ENCODE measurements around the gene VRK2.
"Not testable (repeated sequence)": the region's sequence is repeated elsewhere in the genome, so short reads cannot be mapped to it uniquely, and the experiment has no call there.

VRK2 gene

DNA sequence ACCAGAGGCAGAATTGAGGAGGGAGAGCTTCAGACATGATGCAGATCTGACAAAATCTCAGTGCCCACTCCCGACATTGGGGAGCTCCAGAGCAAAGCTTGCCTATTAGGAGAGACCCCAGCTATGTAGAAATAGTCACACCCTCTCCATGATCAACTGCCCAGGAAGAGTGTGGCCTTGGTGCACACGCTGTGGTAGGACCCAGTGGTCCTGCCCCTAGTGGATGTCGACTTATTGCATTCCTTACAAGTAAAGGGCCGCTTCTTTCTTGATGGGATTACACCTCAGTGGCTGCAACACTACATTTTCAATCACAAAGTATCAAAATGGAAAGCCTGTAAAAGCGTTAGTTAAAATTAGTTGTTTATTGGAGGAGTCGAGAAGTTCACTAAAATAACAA lies 64.2 kb downstream of the VRK2 start:
- DNase-seq = no peak

DNA sequence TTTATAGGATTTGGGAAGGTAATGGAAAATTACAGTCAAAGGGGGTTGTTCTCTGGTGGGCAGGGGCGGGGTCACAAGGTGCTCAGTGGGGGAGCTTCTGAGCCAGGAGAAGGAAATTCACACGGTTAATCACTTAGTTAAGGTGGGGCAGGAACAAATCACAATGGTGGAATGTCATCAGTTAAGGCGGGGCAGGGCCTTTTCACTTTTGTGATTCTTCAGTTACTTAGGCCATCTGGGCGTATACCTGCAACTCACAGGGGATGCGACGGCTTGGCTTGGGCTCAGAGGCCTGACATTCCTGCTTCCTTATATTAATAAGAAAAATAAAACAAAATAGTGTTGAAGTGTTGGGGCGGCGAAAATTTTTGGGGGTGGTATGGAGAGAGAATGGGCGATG lies 67.0 kb downstream of the VRK2 start:
- DNase-seq = not testable (repeated sequence)

DNA sequence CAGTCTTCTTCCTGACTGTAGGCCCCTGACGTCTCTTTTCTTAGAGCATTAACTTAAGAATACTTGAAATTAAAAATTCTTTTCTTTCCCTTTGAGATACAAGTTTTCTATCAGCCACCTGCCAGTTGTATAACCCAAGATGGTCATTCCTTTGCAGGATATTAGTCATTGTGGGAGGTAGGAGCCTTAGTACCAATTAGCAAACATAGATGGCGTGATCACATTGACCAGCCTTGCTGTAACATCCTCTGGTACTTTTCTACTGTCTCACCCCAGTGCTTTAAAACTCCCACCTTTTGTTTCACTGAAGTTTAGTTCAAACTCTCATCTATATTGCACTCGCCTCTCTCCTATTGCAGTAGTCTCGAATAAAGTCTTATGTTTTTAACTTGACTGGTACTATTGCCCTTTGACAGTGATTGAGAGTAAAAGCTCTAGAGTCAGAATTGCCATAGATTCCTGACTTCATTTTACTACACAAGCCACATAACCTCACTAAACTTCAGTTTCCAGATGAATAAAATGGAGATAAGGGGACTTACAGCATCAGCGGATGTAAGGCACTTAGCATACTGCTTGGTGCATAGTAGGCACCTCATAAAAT lies 74.1 kb downstream of the VRK2 start:
- DNase-seq = no peak

DNA sequence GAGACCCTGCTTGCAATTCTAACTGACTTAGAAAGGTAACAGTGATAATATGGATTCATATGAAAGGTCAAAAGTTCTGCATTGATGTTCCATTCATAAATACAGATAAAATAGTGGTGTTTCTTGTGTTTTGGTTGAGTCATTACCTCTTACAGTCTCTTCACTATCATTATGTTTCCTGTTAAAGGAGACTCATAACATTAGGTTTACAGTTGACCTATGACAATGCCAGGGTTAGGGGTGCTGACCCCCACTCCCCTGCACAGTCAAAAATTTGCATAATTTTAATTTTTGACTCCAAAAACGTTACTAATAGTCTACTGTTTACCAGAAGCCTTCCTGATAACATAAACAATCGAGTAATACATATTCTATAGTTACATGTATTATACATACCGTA lies 75.4 kb downstream of the VRK2 start:
- no peak for DNase-seq

DNA sequence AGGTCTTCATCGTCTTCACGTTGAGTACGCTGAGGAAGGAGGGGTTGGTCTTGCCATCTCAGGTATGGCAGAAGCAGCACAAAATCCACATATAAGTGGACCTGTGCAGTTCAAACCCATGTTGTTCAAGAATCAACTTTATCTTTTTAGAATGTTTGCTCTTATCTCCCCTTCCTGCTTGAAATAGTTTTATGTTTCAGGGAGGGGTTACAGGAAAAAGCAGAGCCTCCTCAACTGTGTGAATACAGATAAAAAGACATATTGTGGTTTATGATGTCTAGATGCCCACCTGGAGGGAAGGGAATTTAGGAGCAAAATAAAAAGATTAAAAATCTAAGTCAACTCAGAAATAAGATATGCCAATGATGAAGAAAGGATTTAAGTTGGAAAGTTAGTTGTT lies 75.9 kb downstream of the VRK2 start:
- DNase-seq = no peak

DNA sequence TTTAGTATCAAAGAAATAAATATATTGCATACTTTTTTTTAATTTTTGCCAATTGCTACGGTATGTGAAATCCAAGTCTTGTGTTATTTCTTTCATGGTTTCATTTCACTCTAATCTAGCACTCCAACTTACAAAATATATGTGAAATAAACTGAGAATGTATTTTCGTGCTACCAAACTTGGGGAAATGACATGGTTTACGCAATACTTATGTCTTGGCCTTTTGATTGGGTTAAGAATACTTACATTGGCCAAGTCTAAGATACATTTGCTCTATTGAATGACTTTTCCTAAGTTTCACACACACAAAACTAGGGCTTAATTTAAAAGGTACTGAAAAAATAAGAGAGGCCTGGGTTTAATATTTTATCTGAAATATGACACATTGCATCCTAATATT lies 80.5 kb downstream of the VRK2 start:
- no peak for DNase-seq

DNA sequence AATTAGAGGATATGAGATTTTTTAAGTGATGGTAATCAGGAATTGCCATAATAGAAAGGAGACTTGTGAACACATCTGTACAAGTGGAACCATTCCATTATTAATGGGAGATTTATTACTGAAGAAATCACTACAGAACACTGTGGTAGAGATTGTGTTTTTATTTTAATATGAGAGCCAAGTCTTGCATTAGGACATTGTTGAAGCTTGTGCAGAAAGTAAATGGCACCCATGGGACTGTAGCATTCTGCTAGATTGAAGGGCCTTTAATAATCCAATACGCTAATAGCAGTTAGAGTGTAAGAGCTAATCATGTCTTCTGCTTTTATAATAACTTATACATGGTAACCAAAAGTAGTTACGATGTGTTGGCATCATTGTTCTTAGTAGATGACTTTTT lies 83.6 kb downstream of the VRK2 start:
- no peak for DNase-seq

DNA sequence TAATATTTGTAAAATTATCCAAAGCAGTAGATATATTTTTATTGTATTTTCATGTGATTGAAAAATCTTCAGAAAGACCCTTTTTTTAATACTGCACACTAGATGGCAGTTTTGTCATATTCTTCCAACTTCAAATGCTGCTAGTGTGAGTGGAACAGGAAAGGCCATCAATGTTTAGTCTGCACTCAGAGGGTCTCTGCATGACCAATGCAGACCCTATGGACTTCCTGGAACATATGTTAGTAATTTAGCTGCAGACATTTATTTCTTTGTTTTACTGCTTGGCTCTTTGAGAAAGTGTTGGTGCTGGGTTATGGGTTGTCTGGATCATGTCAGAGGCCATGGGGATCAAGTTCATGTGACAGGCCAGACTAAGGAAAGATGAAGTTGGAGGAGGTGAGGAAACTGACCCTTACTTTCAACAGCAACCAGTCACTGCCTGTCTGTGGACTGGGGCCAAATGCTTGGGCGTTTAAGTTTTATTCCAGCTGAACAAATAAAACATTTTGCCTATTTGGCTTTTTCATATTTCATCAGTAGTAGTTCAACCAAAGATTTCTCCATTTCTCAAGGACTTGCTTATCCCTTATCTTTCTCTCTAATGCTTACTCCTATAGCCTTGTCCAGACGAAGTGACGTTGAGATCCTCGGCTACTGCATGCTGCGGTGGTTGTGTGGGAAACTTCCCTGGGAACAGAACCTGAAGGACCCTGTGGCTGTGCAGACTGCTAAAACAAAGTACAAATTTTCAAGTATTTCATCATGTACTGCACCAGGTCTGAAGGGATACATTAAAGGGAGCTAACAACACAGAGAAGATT lies 84.8 kb downstream of the VRK2 start:
- DNase-seq = peak; percentile 9

DNA sequence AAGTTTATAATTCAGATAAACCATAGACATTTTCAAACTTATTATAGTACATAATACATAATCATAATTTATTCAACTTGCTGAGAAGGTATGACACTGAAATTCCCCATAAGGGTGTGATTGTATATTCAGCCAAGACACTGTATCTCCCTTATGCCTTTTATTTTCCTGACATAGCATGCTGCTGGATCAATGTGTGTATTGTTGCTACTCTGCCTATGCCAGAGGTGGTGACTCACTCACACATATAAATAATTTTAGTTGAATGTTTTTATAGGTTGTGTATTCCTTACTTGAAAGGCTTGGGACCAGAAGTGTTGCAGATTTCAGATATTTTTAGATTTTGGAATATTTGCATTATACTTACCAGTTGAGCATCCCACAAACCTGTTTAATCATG lies 86.8 kb downstream of the VRK2 start:
- no peak for DNase-seq

DNA sequence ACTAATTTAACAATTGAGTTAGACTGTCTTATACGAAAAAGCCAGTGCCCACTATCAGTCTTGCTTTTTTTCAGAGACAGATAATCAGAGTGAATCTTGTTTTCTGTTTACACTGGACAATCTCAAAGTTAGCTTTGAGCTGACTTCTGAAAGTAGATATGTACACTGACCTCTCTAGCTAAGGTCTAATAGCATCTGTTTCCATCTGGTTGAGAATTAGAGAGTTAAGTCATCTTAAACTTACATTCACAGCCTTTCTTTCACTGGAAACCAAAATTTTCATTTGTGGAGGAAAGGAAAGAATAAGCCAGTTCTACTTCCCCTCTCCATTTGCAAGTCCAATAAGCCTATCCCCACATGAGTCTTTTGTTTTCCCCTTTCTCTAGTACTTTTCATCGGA lies 89.3 kb downstream of the VRK2 start:
- DNase-seq = no peak

DNA sequence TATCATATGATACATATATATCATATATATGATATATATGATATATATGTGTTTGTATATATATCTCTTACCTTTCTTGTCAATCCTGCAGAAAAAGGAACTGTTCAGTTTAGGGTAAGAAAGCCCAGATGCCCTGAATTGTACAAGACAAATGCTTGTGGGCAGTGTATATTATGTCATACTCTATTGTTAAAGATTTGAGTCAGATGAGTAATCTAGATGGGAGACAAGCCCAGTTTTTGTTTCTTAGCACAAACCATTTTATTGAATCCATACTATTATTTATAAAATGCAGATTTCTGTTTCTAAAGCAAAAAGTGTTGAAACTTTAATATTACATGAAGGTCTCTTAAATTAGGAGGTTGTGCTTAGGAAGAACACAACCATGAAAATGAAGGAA lies 90.6 kb downstream of the VRK2 start:
- DNase-seq = no peak

DNA sequence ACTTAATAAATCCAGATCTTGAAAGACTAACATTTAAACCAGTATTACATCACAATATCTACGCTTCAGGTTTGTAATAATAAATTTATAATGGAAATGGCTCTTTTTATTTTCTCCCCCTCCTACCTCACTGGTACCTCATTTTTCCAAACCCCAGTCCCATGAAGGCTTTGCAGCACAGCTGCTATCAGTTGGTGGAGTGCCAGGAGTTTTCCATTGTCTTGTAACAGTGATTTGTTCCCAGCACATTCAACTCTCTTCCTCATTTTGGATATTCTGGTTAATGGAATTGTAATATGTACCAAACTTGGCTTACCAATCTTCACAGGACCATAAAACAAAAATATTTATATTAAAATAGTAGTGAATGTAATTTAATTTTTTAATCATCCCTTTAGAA lies 91.2 kb downstream of the VRK2 start:
- DNase-seq = no peak

DNA sequence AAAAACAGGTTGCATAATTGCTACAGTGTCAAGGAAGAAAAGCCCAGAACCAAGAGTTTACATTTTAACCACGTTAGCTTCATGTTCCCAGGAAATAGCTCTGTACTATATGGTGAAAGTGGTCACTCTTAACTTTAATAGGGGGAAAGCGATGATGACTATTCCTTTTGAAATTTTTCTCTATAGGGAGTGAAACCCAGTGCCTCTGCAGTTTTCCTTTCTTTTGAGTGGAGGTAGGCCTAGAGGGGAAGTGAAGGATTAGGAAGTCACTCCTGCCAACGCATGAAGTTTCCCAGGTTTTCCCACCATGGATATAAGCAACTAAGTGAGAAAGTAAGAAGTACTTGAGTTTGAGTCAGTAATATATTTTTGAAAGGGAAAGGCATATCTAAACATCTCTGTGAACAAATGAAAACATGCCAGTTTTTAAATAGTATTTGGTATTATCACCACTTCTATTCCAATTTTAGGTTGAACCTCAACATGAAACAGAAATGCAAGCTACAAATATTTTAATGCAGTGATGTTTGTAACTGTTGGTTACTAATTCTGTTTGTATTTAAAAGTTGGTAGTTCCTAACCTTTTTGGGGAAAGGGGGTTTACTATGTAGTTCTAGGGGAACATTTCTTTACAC lies 91.9 kb downstream of the VRK2 start:
- DNase-seq = no peak

DNA sequence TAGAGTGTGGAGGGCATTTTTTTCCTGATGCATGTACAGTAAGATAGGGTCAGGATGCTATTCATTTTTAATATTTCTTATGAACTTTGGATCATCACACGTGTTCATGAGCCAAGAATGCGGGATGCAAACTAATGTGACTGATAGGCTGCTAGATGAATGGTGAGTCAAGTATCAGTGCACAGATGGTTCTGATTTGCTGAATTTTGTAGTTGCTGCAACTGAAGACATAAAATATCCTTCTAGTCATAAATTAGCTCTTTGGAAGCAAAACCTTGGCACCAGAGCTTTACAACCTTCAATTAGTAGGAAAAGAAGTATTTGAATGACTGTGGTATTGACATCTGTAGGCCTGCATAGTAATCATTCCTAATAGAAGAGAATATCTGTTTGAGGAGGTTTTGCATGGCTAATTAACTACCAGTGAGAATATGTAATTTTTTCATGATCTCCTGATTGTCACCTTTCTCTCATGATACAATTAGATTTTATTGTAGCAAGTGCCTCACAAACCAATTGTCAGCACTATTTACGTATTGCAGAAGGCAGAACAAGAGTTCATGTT lies 94.0 kb downstream of the VRK2 start:
- no peak for DNase-seq

DNA sequence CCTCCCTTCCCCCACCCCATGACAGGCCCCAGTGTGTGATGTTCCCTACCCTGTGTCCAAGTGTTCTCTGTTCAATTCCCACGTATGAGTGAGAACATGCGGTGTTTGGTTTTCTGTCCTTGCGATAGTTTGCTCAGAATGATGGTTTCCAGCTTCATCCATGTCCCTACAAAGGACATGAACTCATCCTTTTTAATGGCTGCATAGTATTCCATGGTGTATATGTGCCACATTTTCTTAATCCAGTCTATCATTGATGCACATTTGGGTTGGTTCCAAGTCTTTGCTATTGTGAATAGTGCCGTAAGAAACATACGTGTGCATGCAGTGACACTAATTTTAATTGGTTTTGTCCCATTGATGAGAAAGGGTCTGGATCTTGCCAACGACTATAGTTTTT lies 99.2 kb downstream of the VRK2 start:
- not testable (repeated sequence) for DNase-seq

DNA sequence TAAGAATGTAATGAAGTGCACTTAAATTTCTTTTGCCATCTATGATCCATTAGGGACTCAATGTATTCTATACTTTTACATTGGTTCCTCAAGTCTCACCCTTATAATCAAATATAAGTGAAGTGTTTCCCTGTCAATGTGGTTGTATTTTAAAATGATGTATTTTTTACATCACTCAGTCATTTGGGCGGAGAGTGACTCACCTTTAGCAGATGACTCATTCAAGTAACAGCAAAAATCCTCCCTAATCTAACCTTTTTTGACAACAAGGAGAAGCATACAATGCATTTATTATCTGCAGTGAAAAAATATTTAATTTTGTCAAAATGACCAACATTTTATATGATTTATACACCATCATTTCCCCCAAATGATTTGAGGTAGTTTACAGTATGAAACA lies 100.1 kb downstream of the VRK2 start:
- DNase-seq = no peak

DNA sequence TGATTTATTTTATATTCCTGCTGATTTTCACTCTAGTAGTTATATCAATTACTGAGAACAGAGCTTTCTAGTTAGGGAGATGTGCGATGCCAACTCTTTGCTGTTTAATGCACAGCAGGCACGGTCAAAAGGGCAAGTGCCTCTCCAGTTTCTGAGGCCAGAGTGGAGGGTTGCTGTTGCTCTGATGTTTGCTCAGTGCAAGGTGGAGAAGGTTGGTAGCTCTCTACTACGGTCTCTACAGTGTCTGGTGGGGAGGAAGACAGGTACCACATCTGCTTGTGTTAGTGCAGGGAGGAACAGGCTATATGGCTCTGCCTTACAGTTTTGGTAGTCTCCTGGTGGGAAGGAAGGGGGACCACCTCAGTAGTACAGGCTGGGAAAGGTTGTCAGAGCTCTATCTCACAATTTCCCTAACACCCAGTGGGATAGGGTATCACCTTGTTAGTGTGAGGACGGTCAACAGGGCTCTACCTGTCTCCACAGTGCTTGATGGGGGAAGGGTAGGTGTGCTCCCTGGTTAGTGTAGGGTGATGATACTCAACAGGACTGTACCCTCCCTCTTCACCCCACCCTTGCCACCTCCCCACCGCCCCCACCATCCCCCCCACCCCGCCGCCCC lies 108.7 kb downstream of the VRK2 start:
- peak; percentile 85 for DNase-seq

DNA sequence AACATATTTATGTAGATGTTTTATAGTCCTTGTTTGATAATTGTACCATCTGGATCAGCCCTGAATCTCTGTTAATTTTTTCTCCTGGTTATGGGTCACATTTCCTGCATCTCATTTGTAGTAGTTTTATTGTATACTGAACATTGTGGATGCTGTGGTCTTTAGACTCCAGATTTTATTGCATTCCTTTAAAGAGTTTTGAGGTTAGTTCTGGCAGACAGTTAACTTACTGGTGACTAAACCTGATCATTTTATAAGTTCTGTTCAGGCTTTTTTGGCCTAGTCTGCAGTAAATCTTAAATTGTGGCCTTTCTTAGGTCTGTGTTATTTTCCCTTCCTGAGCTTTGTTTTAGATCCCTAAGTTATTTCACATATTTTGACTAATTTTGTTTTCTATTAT lies 110.2 kb downstream of the VRK2 start:
- DNase-seq = no peak

DNA sequence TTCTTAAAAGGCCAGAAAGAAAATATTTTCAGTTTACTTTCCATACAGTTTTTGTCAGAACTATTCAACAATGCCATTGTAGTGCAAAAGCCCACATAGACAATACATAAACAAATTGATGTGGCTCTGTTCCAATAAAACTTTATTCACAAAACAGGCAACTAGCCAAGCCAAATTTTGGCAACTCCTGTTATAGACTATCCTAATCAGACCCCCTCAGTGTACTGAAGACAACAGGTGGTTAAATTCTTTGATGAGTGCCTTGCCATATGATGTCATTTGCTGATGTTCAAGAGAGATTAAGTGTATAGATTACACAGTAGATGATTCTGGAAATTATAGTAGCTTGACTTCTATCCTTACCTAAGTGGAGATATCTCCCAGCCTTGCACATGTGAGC lies 111.1 kb downstream of the VRK2 start:
- no peak for DNase-seq

DNA sequence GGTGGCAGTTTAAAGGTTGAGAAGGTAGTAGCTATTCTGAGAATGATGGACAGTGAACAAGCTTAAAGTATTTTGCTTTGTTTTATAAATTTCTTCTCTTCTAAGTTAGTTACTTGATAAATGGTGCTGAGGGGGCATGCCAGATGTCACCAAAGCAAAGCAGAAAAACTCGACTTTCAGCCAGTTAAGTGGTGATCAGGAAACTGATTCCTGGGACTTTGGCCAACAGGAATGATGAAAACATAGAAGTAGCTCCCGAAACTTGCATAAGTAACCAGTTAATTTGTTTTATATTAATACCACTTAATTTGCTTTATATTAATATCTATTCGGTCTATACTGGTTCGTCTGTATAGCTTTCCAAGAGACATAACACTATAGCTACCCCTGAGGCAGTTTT lies 111.9 kb downstream of the VRK2 start:
- no peak for DNase-seq

DNA sequence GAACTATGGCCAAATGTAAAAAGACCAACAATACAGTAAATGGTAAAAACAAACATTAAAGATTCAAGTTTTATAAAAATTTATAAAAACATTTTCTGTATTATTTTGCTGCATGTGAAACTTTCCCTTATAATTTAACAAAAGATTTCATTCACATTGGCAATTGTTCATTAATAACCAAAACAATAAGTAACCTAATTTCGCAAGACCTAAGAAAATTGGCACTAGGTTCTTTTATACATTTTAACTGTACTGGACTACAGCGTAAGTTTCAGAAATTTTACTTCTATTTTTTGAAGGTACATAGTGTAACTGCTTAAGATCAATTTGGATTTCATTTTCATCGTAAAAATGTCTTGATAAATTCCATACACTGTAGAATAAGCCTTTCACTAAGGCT lies 117.3 kb downstream of the VRK2 start:
- no peak for DNase-seq

DNA sequence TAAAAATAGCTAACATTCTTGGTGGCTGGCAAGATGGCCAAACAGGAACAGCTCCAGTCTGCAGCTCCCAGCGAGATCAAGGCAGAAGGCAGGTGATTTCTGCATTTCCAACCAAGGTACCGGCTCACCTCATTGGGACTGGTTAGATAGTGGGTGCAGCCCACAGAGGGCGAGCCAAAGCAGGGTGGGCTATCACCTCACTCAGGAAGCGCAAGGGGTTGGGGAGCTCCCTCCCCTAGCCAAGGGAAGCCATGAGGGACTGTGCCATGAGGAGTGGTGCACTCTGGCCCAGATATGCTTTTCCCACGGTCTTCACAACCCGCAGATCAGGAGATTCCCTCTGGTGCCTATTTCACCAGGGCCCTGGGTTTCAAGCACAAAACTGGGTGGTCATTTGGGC lies 121.5 kb downstream of the VRK2 start:
- not testable (repeated sequence) for DNase-seq

DNA sequence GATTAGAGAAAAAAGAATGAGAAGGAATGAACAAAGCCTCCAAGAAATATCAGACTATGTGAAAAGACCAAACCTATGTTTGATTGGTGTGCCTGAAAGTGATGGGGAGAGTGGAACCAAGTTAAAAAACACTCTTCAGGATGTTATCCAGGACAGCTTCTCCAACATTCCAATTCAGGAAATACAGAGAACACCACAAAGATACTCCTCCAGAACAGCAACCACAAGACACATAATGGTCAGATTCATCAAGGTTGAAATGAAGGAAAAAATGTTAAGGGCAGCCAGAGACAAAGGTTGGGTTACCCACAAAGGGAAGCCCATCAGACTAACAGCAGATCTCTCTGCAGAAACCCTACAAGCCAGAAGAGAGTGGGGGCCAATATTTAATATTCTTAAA lies 123.2 kb downstream of the VRK2 start:
- DNase-seq = not testable (repeated sequence)
